MM.1S (cell line): ENCODE results near the gene TSSK3.

Experiments used
- CTCF ChIP-seq: fragments of 300-600 bp; sonication (generic); IDR thresholded peaks from 2 replicates; pipeline ENCODE4 v1.5.1; 2016; ENCODE audit warnings: antibody characterized with exemption, low read length, mixed read lengths
- EZH2 ChIP-seq: fragments of 300-600 bp; sonication (generic); optimal IDR thresholded peaks from 2 replicates; pipeline ENCODE3; 2017; ENCODE audit warnings: low read depth, mild to moderate bottlenecking, antibody characterized with exemption, low read length, mixed read lengths

- TF ChIP-seq CTCF = no peak
- TF ChIP-seq EZH2 = no peak
Observed at GRCh38 chr1:32316903-32317277, 45.4 kb upstream of the TSSK3 start.
